ENCODE measurements around the gene NCLN.
"Not testable (repeated sequence)": the region's sequence is repeated elsewhere in the genome, so short reads cannot be mapped to it uniquely, and the experiment has no call there.

NCLN gene

GRCh38 chr19:3201072-3201700, 15.5 kb downstream of the NCLN start:
- DNase-seq: no peak

- no peak for DNase-seq
These were observed 16.2 kb downstream of the NCLN start for GRCh38 chr19:3201911-3202310.

GRCh38 chr19:3202346-3202745, 16.6 kb downstream of the NCLN start:
- DNase-seq: no peak

- DNase-seq: not testable (repeated sequence)
These were observed 17.2 kb downstream of the NCLN start for GRCh38 chr19:3202895-3203294.

- DNase-seq: no peak
These were observed 18.3 kb downstream of the NCLN start for GRCh38 chr19:3203805-3204645.

GRCh38 chr19:3204646-3205275, 19.0 kb downstream of the NCLN start:
- DNase-seq: no peak

GRCh38 chr19:3206216-3206953, 20.7 kb downstream of the NCLN start:
- no peak for DNase-seq

GRCh38 chr19:3207461-3208242, 21.9 kb downstream of the NCLN start:
- no peak for DNase-seq

GRCh38 chr19:3208317-3209207, 22.8 kb downstream of the NCLN start:
- no peak for DNase-seq

GRCh38 chr19:3210347-3211017, 24.8 kb downstream of the NCLN start:
- peak; percentile 48 for DNase-seq

GRCh38 chr19:3211191-3211590, 25.5 kb downstream of the NCLN start:
- DNase-seq: no peak

GRCh38 chr19:3213159-3213558, 27.4 kb downstream of the NCLN start:
- DNase-seq: no peak

- no peak for DNase-seq
These were observed 31.1 kb downstream of the NCLN start for GRCh38 chr19:3216874-3217273.

GRCh38 chr19:3220576-3220975, 34.8 kb downstream of the NCLN start:
- DNase-seq: no peak

- DNase-seq: not testable (repeated sequence)
These were observed 35.8 kb downstream of the NCLN start for GRCh38 chr19:3221576-3221975.

- DNase-seq: no peak
These were observed 37.0 kb downstream of the NCLN start for GRCh38 chr19:3222709-3223108.

- no peak for DNase-seq
These were observed 38.8 kb downstream of the NCLN start, which contains the start of gene CELF5 for GRCh38 chr19:3224346-3225168. CELF5 (plus strand) TSS chr19:3224661; CDS start chr19:3224740, 79 bp downstream.

GRCh38 chr19:3225169-3225485, 39.4 kb downstream of the NCLN start:
- DNase-seq: no peak

GRCh38 chr19:3225677-3226093, 40.0 kb downstream of the NCLN start:
- DNase-seq: no peak
